ENCODE results near the gene LILRA2.
"Not testable (repeated sequence)": the region's sequence is repeated elsewhere in the genome, so short reads cannot be mapped to it uniquely, and the experiment has no call there.

Gene LILRA2

GRCh38 chr19:54626757-54627156 lies 53.2 kb downstream of the LILRA2 start:
- Mint-ChIP-seq H3K4me1 (no peaks in the 10 kb centered on the region), H3K27me3 (ENCODE audit: low read depth) (no peaks in the 10 kb centered on the region), H3K9me3 (peaks cover 65% of the 10 kb centered on the region), H3K4me3 (no peak overlapping the region), H3K27ac (no peak overlapping the region), H3K36me3 (ENCODE audit: low read depth) (no peaks in the 10 kb centered on the region)
- no peak for TF ChIP-seq CTCF (IDR thresholded peaks at IDR 0.05; ENCODE audit: unreplicated experiment in 3 of 3)

- H3K27me3 Mint-ChIP-seq (ENCODE audit: low read depth); H3K4me1 Mint-ChIP-seq; H3K4me3 Mint-ChIP-seq; H3K27ac Mint-ChIP-seq; H3K36me3 Mint-ChIP-seq (ENCODE audit: low read depth): not testable (repeated sequence)
- H3K9me3 Mint-ChIP-seq: peaks cover 64% of the 10 kb centered on the region
These were observed 54.3 kb downstream of the LILRA2 start for GRCh38 chr19:54627912-54628311.

GRCh38 chr19:54630262-54630661 lies 56.7 kb downstream of the LILRA2 start, which contains the start of gene LILRB1:
Gene LILRB1, plus strand, starts transcription at chr19:54630484. Its CDS starts 590 bp downstream, at chr19:54631074.
- not testable (repeated sequence) for H3K27ac Mint-ChIP-seq; H3K4me1 Mint-ChIP-seq; H3K27me3 Mint-ChIP-seq (ENCODE audit: low read depth); H3K36me3 Mint-ChIP-seq (ENCODE audit: low read depth); H3K4me3 Mint-ChIP-seq
- peaks cover 54% of the 10 kb centered on the region for H3K9me3 Mint-ChIP-seq

- peaks cover 50% of the 10 kb centered on the region for H3K9me3 Mint-ChIP-seq
- H3K4me3 Mint-ChIP-seq: no peak overlapping the region
- no peak overlapping the region for H3K27ac Mint-ChIP-seq
- H3K4me1 Mint-ChIP-seq: no peaks in the 10 kb centered on the region
- no peaks in the 10 kb centered on the region for H3K36me3 Mint-ChIP-seq (ENCODE audit: low read depth)
- TF ChIP-seq CTCF (IDR thresholded peaks at IDR 0.05; ENCODE audit: unreplicated experiment in 3 of 3): no peak
- no peaks in the 10 kb centered on the region for H3K27me3 Mint-ChIP-seq (ENCODE audit: low read depth)
These were observed 57.2 kb downstream of the LILRA2 start for GRCh38 chr19:54630782-54631181.

- H3K4me3 Mint-ChIP-seq; H3K27ac Mint-ChIP-seq; H3K27me3 Mint-ChIP-seq (ENCODE audit: low read depth); H3K36me3 Mint-ChIP-seq (ENCODE audit: low read depth); H3K4me1 Mint-ChIP-seq: not testable (repeated sequence)
- peaks cover 42% of the 10 kb centered on the region for H3K9me3 Mint-ChIP-seq
These were observed 58.1 kb downstream of the LILRA2 start for GRCh38 chr19:54631489-54632337.

GRCh38 chr19:54632517-54632916 lies 58.9 kb downstream of the LILRA2 start:
- H3K4me3 Mint-ChIP-seq; H3K36me3 Mint-ChIP-seq (ENCODE audit: low read depth); H3K27me3 Mint-ChIP-seq (ENCODE audit: low read depth); H3K27ac Mint-ChIP-seq; H3K4me1 Mint-ChIP-seq: not testable (repeated sequence)
- peaks cover 43% of the 10 kb centered on the region for H3K9me3 Mint-ChIP-seq

- Mint-ChIP-seq H3K9me3 (peaks cover 40% of the 10 kb centered on the region), H3K4me3 (no peak overlapping the region), H3K36me3 (ENCODE audit: low read depth) (no peaks in the 10 kb centered on the region), H3K4me1 (no peaks in the 10 kb centered on the region), H3K27ac (no peak overlapping the region), H3K27me3 (ENCODE audit: low read depth) (no peaks in the 10 kb centered on the region)
- no peak for TF ChIP-seq CTCF (IDR thresholded peaks at IDR 0.05; ENCODE audit: unreplicated experiment in 3 of 3)
These were observed 59.8 kb downstream of the LILRA2 start for GRCh38 chr19:54633401-54633800.

- not testable (repeated sequence) for H3K4me3 Mint-ChIP-seq; H3K36me3 Mint-ChIP-seq (ENCODE audit: low read depth); H3K27ac Mint-ChIP-seq; H3K27me3 Mint-ChIP-seq (ENCODE audit: low read depth); H3K4me1 Mint-ChIP-seq
- peaks cover 34% of the 10 kb centered on the region for H3K9me3 Mint-ChIP-seq
These were observed 62.5 kb downstream of the LILRA2 start for GRCh38 chr19:54636081-54636480.

All from nephron (organoid).